HEK293 (cell line): ENCODE measurements around the gene TSPAN9.

ENCODE experiments used
- CTCF ChIA-PET: fragments of 350-600 bp; formaldehyde crosslinking; extraction: SDS; loops from one replicate; lab custom pipeline; 2021; ENCODE audit warnings: antibody characterized with exemption; lab: Yijun Ruan, JAX
- POLR2A ChIA-PET: fragments of 300-600 bp; formaldehyde crosslinking; extraction: SDS; loops from one replicate; lab custom pipeline; 2020; ENCODE audit warnings: antibody characterized with exemption, inconsistent platforms; lab: Yijun Ruan, JAX
- H3K27ac ChIP-seq: fragments of 200-500 bp; sonication (Bioruptor generic); 2 replicates; pipeline ENCODE4 v1.5.1; 2014; ENCODE audit warnings: low read depth, low read length, control low read depth, inconsistent platforms; ENCODE audit errors: extremely low read depth
- H3K36me3 ChIP-seq, 2 experiments: fragments of 200-500 bp in 1 of 2; sonication (Bioruptor generic) in 1 of 2; 1 replicate in 1 of 2; 2 replicates in 1 of 2; pipeline ENCODE4 v1.5.1; 2014 to 2017; ENCODE audit warnings: inconsistent platforms in 2 of 2, low read length in 2 of 2; ENCODE audit not compliant: control insufficient read depth in 2 of 2, insufficient read depth in 1 of 2
- H3K4me1 ChIP-seq: fragments of 200-500 bp; sonication (Bioruptor generic); 2 replicates; pipeline ENCODE4 v1.5.1; 2014; ENCODE audit warnings: mild to moderate bottlenecking, low read length, inconsistent platforms; ENCODE audit not compliant: control insufficient read depth, insufficient read depth
- H3K4me3 ChIP-seq: 2 replicates; pipeline ENCODE4 v1.5.1; 2011; ENCODE audit warnings: low read depth, mild to moderate bottlenecking, control low read depth, low read length, moderate library complexity
- H3K9me3 ChIP-seq: fragments of 200-500 bp; sonication (Bioruptor generic); 2 replicates; pipeline ENCODE4 v1.5.1; 2014; ENCODE audit warnings: low read depth, low read length, inconsistent platforms; ENCODE audit not compliant: control insufficient read depth, insufficient read depth
- AEBP2 ChIP-seq: fragments of 450-650 bp; formaldehyde crosslinking; IDR thresholded peaks from 2 replicates; pipeline ENCODE4 v1.5.1; 2016; ENCODE audit warnings: missing biosample characterization, missing genetic modification characterization, borderline replicate concordance
- EGR2 ChIP-seq: fragments of 450-650 bp; formaldehyde crosslinking; IDR thresholded peaks from 2 replicates; pipeline ENCODE4 v1.5.1; 2016; ENCODE audit warnings: low read depth, missing biosample characterization, missing genetic modification characterization
- HOXC10 ChIP-seq: sonication (generic); formaldehyde crosslinking; IDR thresholded peaks from 2 replicates; pipeline ENCODE4 v1.8.1; 2023; ENCODE audit warnings: mild to moderate bottlenecking, missing genetic modification reagents
- KLF7 ChIP-seq: fragments of 450-650 bp; formaldehyde crosslinking; IDR thresholded peaks from 2 replicates; pipeline ENCODE4 v1.5.1; 2016; ENCODE audit warnings: missing biosample characterization, missing genetic modification characterization, borderline replicate concordance
- MYNN ChIP-seq: fragments of 450-650 bp; formaldehyde crosslinking; IDR thresholded peaks from 2 replicates; pipeline ENCODE4 v1.5.1; 2016; ENCODE audit warnings: missing biosample characterization, missing genetic modification characterization, borderline replicate concordance
- SP7 ChIP-seq: fragments of 450-650 bp; formaldehyde crosslinking; IDR thresholded peaks from 2 replicates; pipeline ENCODE4 v1.5.1; 2016; ENCODE audit warnings: missing biosample characterization, missing genetic modification characterization
- ZBTB48 ChIP-seq: fragments of 450-650 bp; formaldehyde crosslinking; IDR thresholded peaks from 2 replicates; pipeline ENCODE4 v1.5.1; 2016; ENCODE audit warnings: missing biosample characterization, missing genetic modification characterization
- ZFHX2 ChIP-seq: fragments of 450-650 bp; formaldehyde crosslinking; conservative IDR thresholded peaks from 2 replicates; pipeline ENCODE4 v1.5.1; 2016; ENCODE audit warnings: missing biosample characterization, missing genetic modification characterization
- ZNF133 ChIP-seq: fragments of 450-650 bp; formaldehyde crosslinking; IDR thresholded peaks from 2 replicates; pipeline ENCODE4 v1.5.1; 2016; ENCODE audit warnings: missing biosample characterization, missing genetic modification characterization
- ZNF146 ChIP-seq: fragments of 450-650 bp; formaldehyde crosslinking; IDR thresholded peaks from 2 replicates; pipeline ENCODE4 v1.5.1; 2016; ENCODE audit warnings: missing biosample characterization, missing genetic modification characterization
- ZNF169 ChIP-seq: fragments of 450-650 bp; formaldehyde crosslinking; IDR thresholded peaks from 2 replicates; pipeline ENCODE4 v1.5.1; 2016; ENCODE audit warnings: missing biosample characterization, missing genetic modification characterization
- ZNF223 ChIP-seq: fragments of 450-650 bp; formaldehyde crosslinking; IDR thresholded peaks from 2 replicates; pipeline ENCODE4 v1.5.1; 2016; ENCODE audit warnings: missing biosample characterization, missing genetic modification characterization
- ZNF248 ChIP-seq: fragments of 450-650 bp; formaldehyde crosslinking; IDR thresholded peaks from 2 replicates; pipeline ENCODE4 v1.5.1; 2017; ENCODE audit warnings: missing biosample characterization, missing genetic modification characterization
- ZNF26 ChIP-seq: fragments of 450-650 bp; formaldehyde crosslinking; IDR thresholded peaks from 2 replicates; pipeline ENCODE4 v1.5.1; 2016; ENCODE audit warnings: missing biosample characterization, missing genetic modification characterization
- ZNF302 ChIP-seq: fragments of 450-650 bp; formaldehyde crosslinking; IDR thresholded peaks from 2 replicates; pipeline ENCODE4 v1.5.1; 2016; ENCODE audit warnings: missing biosample characterization, missing genetic modification characterization, low read depth
- ZNF391 ChIP-seq: fragments of 450-650 bp; formaldehyde crosslinking; IDR thresholded peaks from 2 replicates; pipeline ENCODE4 v1.5.1; 2016; ENCODE audit warnings: low read depth, missing biosample characterization, missing genetic modification characterization, borderline replicate concordance
- ZNF530 ChIP-seq: fragments of 450-650 bp; formaldehyde crosslinking; IDR thresholded peaks from 2 replicates; pipeline ENCODE4 v1.5.1; 2016; ENCODE audit warnings: low read depth, missing biosample characterization, missing genetic modification characterization
- ZNF561 ChIP-seq: fragments of 450-650 bp; IDR thresholded peaks from 2 replicates; pipeline ENCODE4 v1.5.1; 2018; ENCODE audit warnings: missing biosample characterization, missing genetic modification characterization, borderline replicate concordance
- ZNF792 ChIP-seq: fragments of 450-650 bp; formaldehyde crosslinking; IDR thresholded peaks from 2 replicates; pipeline ENCODE4 v1.5.1; 2016; ENCODE audit warnings: missing biosample characterization, missing genetic modification characterization
- TF ChIP-seq, protein P1 (sequence below): fragments of 450-650 bp; formaldehyde crosslinking; IDR thresholded peaks from 2 replicates; pipeline ENCODE4 v1.5.1; 2017; ENCODE audit warnings: missing biosample characterization, missing genetic modification characterization
- TF ChIP-seq, protein P2 (sequence below): fragments of 450-650 bp; formaldehyde crosslinking; IDR thresholded peaks from 2 replicates; pipeline ENCODE4 v1.5.1; 2017; ENCODE audit warnings: missing biosample characterization, missing genetic modification characterization
- TF ChIP-seq, protein P3 (sequence below): fragments of 450-650 bp; formaldehyde crosslinking; IDR thresholded peaks from 2 replicates; pipeline ENCODE4 v1.5.1; 2016; ENCODE audit warnings: missing biosample characterization, missing genetic modification characterization
- TF ChIP-seq, protein P4 (sequence below): fragments of 450-650 bp; formaldehyde crosslinking; IDR thresholded peaks from 2 replicates; pipeline ENCODE4 v1.5.1; 2016; ENCODE audit warnings: missing biosample characterization, missing genetic modification characterization

Gene TSPAN9

DNA sequence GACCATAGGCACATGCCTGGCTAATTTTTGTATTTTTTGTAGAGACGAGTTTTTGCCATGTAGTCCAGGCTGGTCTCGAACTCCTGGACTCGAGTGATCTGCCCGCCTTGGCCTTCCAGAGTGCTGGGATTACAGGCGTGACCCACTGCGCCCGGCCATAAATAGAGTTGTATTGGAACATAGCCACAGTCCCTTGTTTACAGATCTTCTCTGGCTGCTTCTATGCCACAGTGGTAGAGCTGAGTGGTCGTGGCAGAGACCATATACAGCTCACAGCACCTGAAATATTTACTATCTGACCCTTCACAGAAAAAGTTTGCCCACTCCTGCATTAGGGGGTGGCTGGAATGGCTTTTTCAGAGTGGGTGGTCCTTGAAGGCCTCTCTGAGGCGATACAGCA is 28.0 kb upstream of the TSPAN9 start:
- ChIA-PET CTCF (no interaction called here), POLR2A (no interaction called here)
- H3K4me3 ChIP-seq: no peak overlapping the region
- TF ChIP-seq ZFHX2 (no peak), ZBTB48 (no peak), MYNN (tag by site-specific recombination) (no peak), ZNF530 (tag by site-specific recombination) (no peak), ZNF169 (tag by site-specific recombination) (no peak)
- TF ChIP-seq, protein P1, sequence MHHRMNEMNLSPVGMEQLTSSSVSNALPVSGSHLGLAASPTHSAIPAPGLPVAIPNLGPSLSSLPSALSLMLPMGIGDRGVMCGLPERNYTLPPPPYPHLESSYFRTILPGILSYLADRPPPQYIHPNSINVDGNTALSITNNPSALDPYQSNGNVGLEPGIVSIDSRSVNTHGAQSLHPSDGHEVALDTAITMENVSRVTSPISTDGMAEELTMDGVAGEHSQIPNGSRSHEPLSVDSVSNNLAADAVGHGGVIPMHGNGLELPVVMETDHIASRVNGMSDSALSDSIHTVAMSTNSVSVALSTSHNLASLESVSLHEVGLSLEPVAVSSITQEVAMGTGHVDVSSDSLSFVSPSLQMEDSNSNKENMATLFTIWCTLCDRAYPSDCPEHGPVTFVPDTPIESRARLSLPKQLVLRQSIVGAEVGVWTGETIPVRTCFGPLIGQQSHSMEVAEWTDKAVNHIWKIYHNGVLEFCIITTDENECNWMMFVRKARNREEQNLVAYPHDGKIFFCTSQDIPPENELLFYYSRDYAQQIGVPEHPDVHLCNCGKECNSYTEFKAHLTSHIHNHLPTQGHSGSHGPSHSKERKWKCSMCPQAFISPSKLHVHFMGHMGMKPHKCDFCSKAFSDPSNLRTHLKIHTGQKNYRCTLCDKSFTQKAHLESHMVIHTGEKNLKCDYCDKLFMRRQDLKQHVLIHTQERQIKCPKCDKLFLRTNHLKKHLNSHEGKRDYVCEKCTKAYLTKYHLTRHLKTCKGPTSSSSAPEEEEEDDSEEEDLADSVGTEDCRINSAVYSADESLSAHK (tag by site-specific recombination): no peak
- no peaks in the 10 kb centered on the region for H3K36me3 ChIP-seq
- H3K9me3 ChIP-seq: no peaks in the 10 kb centered on the region
- H3K4me1 ChIP-seq: no peaks in the 10 kb centered on the region
- H3K27ac ChIP-seq: no peak overlapping the region

DNA sequence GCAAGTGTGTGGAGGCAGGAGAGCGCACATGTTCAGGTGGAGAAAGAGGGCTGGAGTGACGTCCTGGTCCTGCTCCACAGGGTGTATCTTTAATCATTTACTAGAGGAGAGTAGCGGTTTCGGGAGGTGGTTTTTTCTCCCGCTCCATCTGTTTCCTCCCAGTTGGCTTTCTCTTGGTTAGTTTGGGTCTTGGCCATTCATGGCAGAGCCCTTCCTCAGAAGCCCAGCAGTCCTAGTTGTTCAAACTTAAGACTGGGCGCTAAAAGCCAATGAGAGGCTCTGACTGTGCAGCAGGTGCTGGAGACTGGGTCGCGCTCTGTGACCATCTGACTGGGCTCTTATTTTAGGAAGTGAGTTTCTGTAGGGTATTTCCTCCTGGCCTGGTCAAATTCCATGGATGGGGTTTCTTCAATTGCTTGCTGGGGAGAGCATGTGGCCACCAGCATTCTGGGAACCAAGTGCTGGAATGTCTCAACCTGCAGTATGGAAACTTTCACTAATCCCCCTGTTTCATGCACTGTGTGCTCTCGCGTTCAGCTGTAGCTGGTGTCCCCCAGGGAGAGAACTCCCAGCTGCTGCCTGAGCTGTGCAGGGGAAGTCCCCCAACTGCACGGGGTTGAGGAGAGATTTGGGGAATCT is 27.4 kb upstream of the TSPAN9 start:
- ChIA-PET CTCF (interaction anchor here (0.7 to 1.4 kb wide), 3 partner anchors 8 to 224 kb away, joined by 3 to 6 read pairs (median 5); no protein-coding TSS in a partner anchor), POLR2A (interaction anchor here (1.2 kb wide), 1 partner anchor 8 kb away, joined by 3 read pairs; no protein-coding TSS in a partner anchor)
- no peaks in the 10 kb centered on the region for H3K4me1 ChIP-seq
- no peaks in the 10 kb centered on the region for H3K9me3 ChIP-seq
- no peaks in the 10 kb centered on the region for H3K36me3 ChIP-seq
- H3K27ac ChIP-seq: no peak overlapping the region
- no peak overlapping the region for H3K4me3 ChIP-seq
- TF ChIP-seq HOXC10 (no peak), KLF7 (tag by site-specific recombination) (no peak), ZNF223 (tag by site-specific recombination) (no peak), ZNF561 (tag by site-specific recombination) (no peak), ZNF792 (tag by site-specific recombination) (no peak), ZNF391 (tag by site-specific recombination) (no peak), ZNF146 (no peak), ZNF248 (tag by site-specific recombination) (no peak), SP7 (tag by site-specific recombination) (no peak), ZNF133 (tag by site-specific recombination) (no peak), ZNF26 (tag by site-specific recombination) (no peak), ZNF302 (tag by site-specific recombination) (no peak), AEBP2 (tag by site-specific recombination) (no peak), EGR2 (no peak)
- TF ChIP-seq, protein P2, sequence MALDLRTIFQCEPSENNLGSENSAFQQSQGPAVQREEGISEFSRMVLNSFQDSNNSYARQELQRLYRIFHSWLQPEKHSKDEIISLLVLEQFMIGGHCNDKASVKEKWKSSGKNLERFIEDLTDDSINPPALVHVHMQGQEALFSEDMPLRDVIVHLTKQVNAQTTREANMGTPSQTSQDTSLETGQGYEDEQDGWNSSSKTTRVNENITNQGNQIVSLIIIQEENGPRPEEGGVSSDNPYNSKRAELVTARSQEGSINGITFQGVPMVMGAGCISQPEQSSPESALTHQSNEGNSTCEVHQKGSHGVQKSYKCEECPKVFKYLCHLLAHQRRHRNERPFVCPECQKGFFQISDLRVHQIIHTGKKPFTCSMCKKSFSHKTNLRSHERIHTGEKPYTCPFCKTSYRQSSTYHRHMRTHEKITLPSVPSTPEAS (tag by site-specific recombination): no peak
- TF ChIP-seq, protein P3, sequence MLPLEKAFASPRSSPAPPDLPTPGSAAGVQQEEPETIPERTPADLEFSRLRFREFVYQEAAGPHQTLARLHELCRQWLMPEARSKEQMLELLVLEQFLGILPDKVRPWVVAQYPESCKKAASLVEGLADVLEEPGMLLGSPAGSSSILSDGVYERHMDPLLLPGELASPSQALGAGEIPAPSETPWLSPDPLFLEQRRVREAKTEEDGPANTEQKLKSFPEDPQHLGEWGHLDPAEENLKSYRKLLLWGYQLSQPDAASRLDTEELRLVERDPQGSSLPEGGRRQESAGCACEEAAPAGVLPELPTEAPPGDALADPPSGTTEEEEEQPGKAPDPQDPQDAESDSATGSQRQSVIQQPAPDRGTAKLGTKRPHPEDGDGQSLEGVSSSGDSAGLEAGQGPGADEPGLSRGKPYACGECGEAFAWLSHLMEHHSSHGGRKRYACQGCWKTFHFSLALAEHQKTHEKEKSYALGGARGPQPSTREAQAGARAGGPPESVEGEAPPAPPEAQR (tag by site-specific recombination): no peak
- TF ChIP-seq, protein P4, sequence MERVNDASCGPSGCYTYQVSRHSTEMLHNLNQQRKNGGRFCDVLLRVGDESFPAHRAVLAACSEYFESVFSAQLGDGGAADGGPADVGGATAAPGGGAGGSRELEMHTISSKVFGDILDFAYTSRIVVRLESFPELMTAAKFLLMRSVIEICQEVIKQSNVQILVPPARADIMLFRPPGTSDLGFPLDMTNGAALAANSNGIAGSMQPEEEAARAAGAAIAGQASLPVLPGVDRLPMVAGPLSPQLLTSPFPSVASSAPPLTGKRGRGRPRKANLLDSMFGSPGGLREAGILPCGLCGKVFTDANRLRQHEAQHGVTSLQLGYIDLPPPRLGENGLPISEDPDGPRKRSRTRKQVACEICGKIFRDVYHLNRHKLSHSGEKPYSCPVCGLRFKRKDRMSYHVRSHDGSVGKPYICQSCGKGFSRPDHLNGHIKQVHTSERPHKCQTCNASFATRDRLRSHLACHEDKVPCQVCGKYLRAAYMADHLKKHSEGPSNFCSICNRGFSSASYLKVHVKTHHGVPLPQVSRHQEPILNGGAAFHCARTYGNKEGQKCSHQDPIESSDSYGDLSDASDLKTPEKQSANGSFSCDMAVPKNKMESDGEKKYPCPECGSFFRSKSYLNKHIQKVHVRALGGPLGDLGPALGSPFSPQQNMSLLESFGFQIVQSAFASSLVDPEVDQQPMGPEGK (tag by site-specific recombination): no peak
